Measurements from ENCODE around the gene RPS18. TPM values are rescaled to one million over a fixed set of nuclear protein-coding genes. Genes with fewer than 3 reads are reported as not detected.

The RPS18 gene
- total RNA-seq, 4 donors from 2014 or later: 1,790 to 3,429 (median 2,432) TPM

DNA sequence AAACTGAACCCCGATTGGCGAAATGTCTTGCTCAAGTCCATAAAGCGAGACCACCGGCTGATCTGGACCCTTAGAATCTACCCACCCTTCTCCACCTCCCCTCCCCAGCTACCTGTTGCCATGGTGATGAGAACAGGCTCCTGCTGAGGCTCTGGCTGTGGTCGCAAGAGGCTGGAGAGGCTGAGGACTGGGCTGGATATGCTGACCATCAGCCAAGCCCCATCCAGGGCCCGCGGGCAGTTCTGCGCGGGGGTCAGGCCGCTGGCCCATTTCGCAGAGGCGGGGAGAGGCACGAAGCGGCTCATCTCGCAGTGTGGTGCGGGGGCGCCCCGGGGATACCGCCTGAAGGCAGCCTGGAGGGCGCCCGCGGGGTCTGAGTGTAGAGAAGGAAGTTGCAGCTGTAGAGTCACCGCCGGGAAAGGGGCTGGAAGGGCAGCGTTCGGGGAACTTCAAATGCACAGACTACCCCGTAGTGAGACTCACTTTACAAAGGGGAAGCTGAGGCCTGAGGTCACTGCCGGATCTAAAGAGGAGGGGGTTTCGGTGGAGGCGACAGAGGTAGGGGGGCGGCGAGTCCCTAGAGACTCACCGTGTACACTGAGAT is 41.3 kb downstream of the RPS18 start:
- 0 to 1% methylated on average over 13 to 33 of the region's 33 CpGs for WGBS, 2 donors
- Histone ChIP-seq H3K4me1 (peaks cover 24 to 40% of the 10 kb centered on the region in 2 donors), H3K4me3 (replicated peaks in 1 of 3) (peak overlapping the region; percentile 19 to 92 (median 35)), H3K27ac (peak overlapping the region; percentile 94 to 99 (median 98)), H3K27me3 (no peaks in the 10 kb centered on the region), H3K9me3 (no peaks in the 10 kb centered on the region), H3K36me3 (no peaks in the 10 kb centered on the region)
- TF ChIP-seq POLR2A (IDR thresholded peaks at IDR 0.05): no peak
- no peak for TF ChIP-seq CTCF (IDR thresholded peaks at IDR 0.05)
- intact Hi-C loops (cut with DNase I): no loop called here
- DNase-seq: peak; percentile 37 to 45

DNA sequence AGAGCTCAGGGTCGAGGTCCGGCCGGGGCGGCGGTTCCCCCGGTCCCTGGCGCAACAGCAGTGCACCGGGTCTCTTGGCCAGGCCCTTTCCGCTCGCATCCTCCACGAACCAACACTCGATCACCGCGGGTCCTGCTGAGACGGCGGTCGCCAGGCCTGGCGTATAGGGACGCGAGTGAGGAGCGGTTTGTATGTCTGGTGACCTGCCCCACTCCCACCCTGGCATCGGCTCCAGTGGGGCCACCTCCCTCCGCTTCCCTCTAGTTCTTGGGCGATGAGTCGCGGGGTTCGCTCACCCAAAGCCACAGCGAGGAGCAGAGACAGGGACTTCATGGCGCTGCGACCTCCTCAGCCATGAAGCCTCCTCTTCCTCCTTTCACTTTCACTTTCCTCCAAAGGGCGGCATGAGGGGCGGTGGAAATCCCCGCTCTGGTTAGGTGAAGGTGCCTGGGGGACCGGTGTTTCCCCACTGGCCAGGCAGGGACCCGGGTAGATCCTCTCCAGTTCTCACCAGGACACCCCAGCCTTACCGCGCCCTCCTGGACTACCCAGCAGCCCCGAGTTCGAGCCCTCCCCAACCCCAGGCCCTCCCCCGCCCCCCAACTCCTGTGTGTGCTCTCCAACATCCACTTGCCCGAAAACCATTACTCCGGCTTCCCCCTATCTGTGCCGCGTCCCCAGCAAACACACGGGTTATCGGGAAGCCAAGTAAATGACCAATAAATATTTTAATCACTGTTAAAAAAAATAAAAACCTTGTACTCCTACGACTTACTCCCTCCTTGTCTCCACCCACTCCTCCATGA is 42.0 kb downstream of the RPS18 start, which contains the start of gene TAPBP:
Gene TAPBP (minus strand): TSS at position 370 of the 806 bp plus-strand sequence. CDS start 37 bp downstream, at position 333.
- TF ChIP-seq POLR2A (IDR thresholded peaks at IDR 0.05) (peak; percentile 43 to 72), CTCF (IDR thresholded peaks at IDR 0.05) (no peak)

GRCh38 chr6:33314515-33314942 is 42.7 kb downstream of the RPS18 start:
- Histone ChIP-seq H3K27ac (peak overlapping the region; percentile 94 to 99 (median 98)), H3K9me3 (no peaks in the 10 kb centered on the region), H3K27me3 (no peaks in the 10 kb centered on the region), H3K36me3 (peaks cover 4 to 12% of the 10 kb centered on the region in 2 donors), H3K4me3 (replicated peaks in 1 of 3) (peak overlapping the region; percentile 19 to 92 (median 35)), H3K4me1 (peaks cover 24 to 48% of the 10 kb centered on the region in 2 donors)
- TF ChIP-seq POLR2A (IDR thresholded peaks at IDR 0.05) (no peak), CTCF (IDR thresholded peaks at IDR 0.05) (no peak)
- 3 to 6% methylated on average over 10 of the region's 10 CpGs for WGBS, 2 donors
- intact Hi-C loops (cut with DNase I): no loop called here
- peak; percentile 56 to 59 for DNase-seq

More for the DNA sequence above, 42.0 kb downstream of the RPS18 start, which contains the start of gene TAPBP:
- Histone ChIP-seq H3K4me1 (peaks cover 24 to 47% of the 10 kb centered on the region in 2 donors), H3K27me3 (no peaks in the 10 kb centered on the region), H3K4me3 (replicated peaks in 1 of 3) (peak within 1 kb of the TSS; percentile 19 to 92 (median 35)), H3K36me3 (peaks cover 0 to 6% of the 10 kb centered on the region in 2 donors), H3K9me3 (no peaks in the 10 kb centered on the region), H3K27ac (peak within 1 kb of the TSS; percentile 94 to 99 (median 98))
- peak; percentile 65 to 72 for DNase-seq
- intact Hi-C loops (cut with DNase I): no loop called here
- WGBS, 2 donors: 0% methylated on average over 33 to 40 of the region's 47 CpGs

GRCh38 chr6:33314943-33315792 is 43.3 kb downstream of the RPS18 start:
- Histone ChIP-seq H3K27me3 (no peaks in the 10 kb centered on the region), H3K4me3 (replicated peaks in 1 of 3) (peak overlapping the region in 2 of 3 donors; percentile 35 to 92), H3K9me3 (no peaks in the 10 kb centered on the region), H3K36me3 (peaks cover 10 to 18% of the 10 kb centered on the region in 2 donors), H3K4me1 (peaks cover 24 to 51% of the 10 kb centered on the region in 2 donors), H3K27ac (peak overlapping the region; percentile 94 to 99 (median 98))
- WGBS, 2 donors: 41 to 42% methylated on average over 33 to 46 of the region's 47 CpGs
- no peak for TF ChIP-seq CTCF (IDR thresholded peaks at IDR 0.05)
- peak in 1 of 2 donors; percentile 42 for TF ChIP-seq POLR2A (IDR thresholded peaks at IDR 0.05)
- intact Hi-C loops (cut with DNase I): no loop called here
- peak; percentile 80 to 83 for DNase-seq
